Progenitor cell of endocrine pancreas (in vitro differentiated cells): ENCODE measurements around the gene HBZ. TPM values are rescaled to one million over a fixed set of nuclear protein-coding genes. Genes with fewer than 3 reads are reported as not detected.

Experiments
- DNase-seq: peaks from one replicate; pipeline ENCODE4 v3.0.0; 2021; ENCODE audit warnings: low spot score; ENCODE audit not compliant: unreplicated experiment
- H3K27ac Mint-ChIP-seq: 2 replicates; pipeline ENCODE4 v1.8.0; 2021; ENCODE audit warnings: mild to moderate bottlenecking, moderate library complexity, mixed read lengths
- H3K27me3 Mint-ChIP-seq: 2 replicates; pipeline ENCODE4 v1.8.0; 2021; ENCODE audit warnings: mixed read lengths
- H3K36me3 Mint-ChIP-seq: 2 replicates; pipeline ENCODE4 v1.8.0; 2022; ENCODE audit warnings: mixed read lengths; ENCODE audit not compliant: insufficient read depth
- H3K4me1 Mint-ChIP-seq: 2 replicates; pipeline ENCODE4 v1.8.0; 2021; ENCODE audit warnings: low read depth, mixed read lengths
- H3K4me3 Mint-ChIP-seq: 2 replicates; pipeline ENCODE4 v1.8.0; 2021; ENCODE audit warnings: low read depth, mild to moderate bottlenecking, moderate library complexity, mixed read lengths
- H3K9me3 Mint-ChIP-seq: 2 replicates; pipeline ENCODE4 v1.8.0; 2021; ENCODE audit warnings: low read depth, mixed read lengths
- total RNA-seq: library from RNA; stranded (reverse); gene quantifications from 2 replicates; pipeline ENCODE4 v1.2.1, GENCODE V29; 2021
- TF ChIP-seq, protein P1 (sequence below): fragments of 200-600 bp; sonication (generic); IDR thresholded peaks from one replicate; pipeline ENCODE4 v1.5.0; 2021; ENCODE audit warnings: antibody characterized with exemption, mild to moderate bottlenecking; ENCODE audit not compliant: unreplicated experiment

The HBZ gene
- total RNA-seq, 1 donor from 2014 or later = not detected

DNA sequence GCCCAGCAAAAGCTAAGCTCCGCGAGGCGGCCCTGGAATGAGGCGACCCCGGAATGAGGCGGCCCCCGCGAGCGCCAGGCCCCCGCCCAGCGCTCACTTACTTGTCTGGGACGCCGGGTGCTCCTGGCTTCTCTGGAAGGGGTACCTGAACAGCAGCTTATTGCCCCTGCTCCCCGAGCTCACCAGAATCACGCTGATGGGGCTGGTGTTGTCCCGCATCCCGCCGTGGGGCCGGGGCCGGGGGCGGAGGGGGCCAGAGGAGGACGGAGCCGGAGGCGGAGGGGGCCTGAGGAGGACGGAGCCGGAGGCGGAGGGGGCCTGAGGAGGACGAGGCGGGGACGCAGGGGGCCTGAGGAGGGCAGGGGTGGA, 14.4 kb upstream of the HBZ start:
- peak overlapping the region; percentile 80 for H3K4me3 Mint-ChIP-seq
- peak overlapping the region; percentile 55 for H3K27ac Mint-ChIP-seq
- TF ChIP-seq, protein P1, sequence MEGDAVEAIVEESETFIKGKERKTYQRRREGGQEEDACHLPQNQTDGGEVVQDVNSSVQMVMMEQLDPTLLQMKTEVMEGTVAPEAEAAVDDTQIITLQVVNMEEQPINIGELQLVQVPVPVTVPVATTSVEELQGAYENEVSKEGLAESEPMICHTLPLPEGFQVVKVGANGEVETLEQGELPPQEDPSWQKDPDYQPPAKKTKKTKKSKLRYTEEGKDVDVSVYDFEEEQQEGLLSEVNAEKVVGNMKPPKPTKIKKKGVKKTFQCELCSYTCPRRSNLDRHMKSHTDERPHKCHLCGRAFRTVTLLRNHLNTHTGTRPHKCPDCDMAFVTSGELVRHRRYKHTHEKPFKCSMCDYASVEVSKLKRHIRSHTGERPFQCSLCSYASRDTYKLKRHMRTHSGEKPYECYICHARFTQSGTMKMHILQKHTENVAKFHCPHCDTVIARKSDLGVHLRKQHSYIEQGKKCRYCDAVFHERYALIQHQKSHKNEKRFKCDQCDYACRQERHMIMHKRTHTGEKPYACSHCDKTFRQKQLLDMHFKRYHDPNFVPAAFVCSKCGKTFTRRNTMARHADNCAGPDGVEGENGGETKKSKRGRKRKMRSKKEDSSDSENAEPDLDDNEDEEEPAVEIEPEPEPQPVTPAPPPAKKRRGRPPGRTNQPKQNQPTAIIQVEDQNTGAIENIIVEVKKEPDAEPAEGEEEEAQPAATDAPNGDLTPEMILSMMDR = no peak
- H3K4me1 Mint-ChIP-seq = no peaks in the 10 kb centered on the region
- peaks cover 6% of the 10 kb centered on the region for H3K27me3 Mint-ChIP-seq
- H3K9me3 Mint-ChIP-seq = no peaks in the 10 kb centered on the region
- peaks cover 6% of the 10 kb centered on the region for H3K36me3 Mint-ChIP-seq
- peak; percentile 42 for DNase-seq

DNA sequence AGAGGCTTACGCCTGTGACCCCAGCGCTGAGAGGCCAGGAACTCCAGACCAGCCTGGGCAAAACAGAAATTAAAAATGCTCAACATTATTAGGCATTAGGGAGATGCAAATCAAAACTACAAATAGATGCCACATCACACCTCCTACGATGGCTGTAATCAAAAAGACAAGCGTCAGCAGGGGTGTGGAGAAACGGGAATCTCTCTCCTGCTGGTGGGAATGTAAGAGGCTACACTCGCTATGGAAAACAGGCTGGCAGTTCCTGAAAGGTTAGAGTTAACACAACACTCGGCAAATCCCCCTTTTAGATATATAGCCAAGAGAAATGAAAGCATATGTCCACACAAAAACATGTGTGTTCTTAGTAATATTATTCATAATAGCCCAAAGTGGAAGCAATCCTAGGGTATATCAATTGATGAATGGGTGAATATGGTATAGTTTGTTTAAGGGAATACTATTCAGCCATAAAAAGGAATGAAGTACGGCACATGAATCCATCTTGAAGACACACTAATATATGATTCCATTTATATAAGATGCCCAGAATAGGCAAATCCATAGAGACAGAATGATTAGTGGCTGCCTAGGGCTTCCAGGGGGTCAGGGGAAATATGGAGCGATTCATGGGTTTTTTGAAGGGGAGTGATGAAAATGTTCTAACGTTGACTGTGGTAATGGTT, 12.1 kb upstream of the HBZ start:
- Mint-ChIP-seq H3K4me3 (peak overlapping the region; percentile 59), H3K27ac (no peak overlapping the region), H3K9me3 (no peaks in the 10 kb centered on the region), H3K36me3 (peaks cover 3% of the 10 kb centered on the region), H3K27me3 (peaks cover 18% of the 10 kb centered on the region), H3K4me1 (no peaks in the 10 kb centered on the region)
- TF ChIP-seq, protein P1 = no peak
- DNase-seq = no peak

DNA sequence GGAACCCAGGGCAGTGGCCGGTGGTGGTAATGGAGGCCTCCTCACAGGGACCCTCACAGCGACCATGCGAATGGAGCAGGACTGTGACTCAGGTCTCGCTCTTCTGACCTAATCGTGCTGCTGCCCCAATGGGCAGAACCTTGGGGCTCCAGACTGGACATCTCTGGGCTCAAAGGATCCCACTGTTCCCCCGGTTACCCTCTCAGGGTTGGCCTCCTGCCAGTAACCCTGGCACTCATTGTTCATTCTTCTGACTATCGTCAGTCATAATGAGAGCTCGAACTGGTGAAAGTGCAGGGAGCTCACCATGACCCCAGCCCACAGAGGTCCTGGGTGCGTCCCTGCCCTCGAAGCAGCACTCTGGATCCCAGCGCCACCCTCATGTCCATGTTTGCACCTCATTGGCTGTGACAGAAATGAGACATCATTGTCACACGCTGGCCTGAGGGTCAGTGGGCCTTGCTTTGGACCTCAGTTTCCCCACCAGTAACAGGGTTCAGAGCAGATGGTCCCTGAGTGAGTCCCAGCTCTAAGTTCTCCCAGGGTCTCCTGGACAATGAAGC, 10.0 kb upstream of the HBZ start:
- TF ChIP-seq, protein P1 = no peak
- Mint-ChIP-seq H3K27me3 (peaks cover 28% of the 10 kb centered on the region), H3K4me1 (no peaks in the 10 kb centered on the region), H3K27ac (no peak overlapping the region), H3K4me3 (no peak overlapping the region), H3K36me3 (no peaks in the 10 kb centered on the region), H3K9me3 (no peaks in the 10 kb centered on the region)
- no peak for DNase-seq

DNA sequence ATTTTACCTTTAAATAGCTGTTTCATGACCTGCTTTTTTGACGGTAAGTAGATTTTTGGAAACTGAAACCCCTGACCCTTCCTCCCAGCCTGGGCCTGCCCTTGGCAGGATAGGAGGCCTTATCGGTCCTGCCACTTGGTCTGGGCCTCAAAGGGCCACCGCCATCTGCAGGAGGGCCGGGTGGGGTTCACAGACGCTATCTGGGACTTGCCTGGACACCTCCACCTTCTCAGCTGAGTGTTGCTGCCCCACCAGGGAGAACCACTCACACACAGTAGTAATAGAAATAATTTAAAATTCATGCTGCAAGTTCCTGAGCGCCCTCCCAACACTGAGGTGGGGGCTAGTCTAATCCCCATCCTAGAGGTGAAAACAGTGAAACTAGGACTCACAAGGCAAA, 9.4 kb upstream of the HBZ start:
- no peaks in the 10 kb centered on the region for H3K4me1 Mint-ChIP-seq
- H3K4me3 Mint-ChIP-seq = no peak overlapping the region
- no peaks in the 10 kb centered on the region for H3K36me3 Mint-ChIP-seq
- TF ChIP-seq, protein P1 = no peak
- peaks cover 28% of the 10 kb centered on the region for H3K27me3 Mint-ChIP-seq
- no peak for DNase-seq
- H3K9me3 Mint-ChIP-seq = no peaks in the 10 kb centered on the region
- H3K27ac Mint-ChIP-seq = no peak overlapping the region

DNA sequence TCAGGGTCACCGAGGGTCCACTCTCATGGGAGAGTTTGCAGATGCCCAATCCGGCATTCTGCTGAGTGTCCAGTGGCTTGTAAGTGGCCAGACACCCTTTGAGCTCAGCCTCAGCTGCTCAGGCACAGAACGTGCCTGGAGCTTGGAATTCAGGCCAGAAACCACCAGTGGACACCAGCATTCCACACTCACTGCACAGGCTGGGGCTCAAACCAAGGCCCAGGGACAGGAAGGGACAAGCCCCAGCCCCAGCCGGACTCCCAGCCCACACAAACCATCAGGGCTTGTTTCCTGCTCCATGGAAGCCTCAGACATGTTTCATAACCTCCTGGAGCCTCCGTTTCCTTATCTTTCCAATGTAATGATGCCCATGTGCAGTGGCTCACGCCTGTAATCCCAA, 9.0 kb upstream of the HBZ start:
- Mint-ChIP-seq H3K4me1 (no peaks in the 10 kb centered on the region), H3K27me3 (peaks cover 31% of the 10 kb centered on the region), H3K4me3 (no peak overlapping the region), H3K9me3 (no peaks in the 10 kb centered on the region), H3K36me3 (no peaks in the 10 kb centered on the region), H3K27ac (no peak overlapping the region)
- no peak for DNase-seq
- TF ChIP-seq, protein P1 = no peak
